ENCODE measurements around the gene PIP4K2C. TPM values are rescaled to one million over a fixed set of nuclear protein-coding genes. Genes with fewer than 3 reads are reported as not detected.
A peak's percentile ranks its signal among the peaks of the same experiment; 100 is the strongest.

Gene PIP4K2C
- total RNA-seq, 3 donors from 2014 or later (not counting 1 experiment from before 2014, with no cell fraction given): 41.0 to 62.9 (median 52.0) TPM

DNA sequence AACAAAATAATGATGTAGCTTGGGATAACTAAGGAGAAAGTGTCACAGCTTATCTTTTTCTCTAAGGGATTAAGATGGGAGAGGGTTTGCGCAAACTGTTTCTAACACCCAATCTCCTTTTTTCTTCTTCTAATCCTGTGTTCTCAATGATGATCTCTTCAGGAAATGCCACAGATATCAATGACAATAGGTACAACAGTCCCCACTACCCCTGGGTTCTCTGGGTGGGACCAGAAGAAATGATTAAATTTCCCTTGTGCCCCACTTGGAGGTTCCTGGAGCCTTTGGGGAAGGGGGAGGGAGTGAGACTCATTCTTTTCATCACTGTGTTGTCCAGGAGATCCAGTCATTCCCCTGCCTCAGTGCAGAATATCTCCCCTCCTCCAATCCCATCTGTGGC, 8.6 kb upstream of the PIP4K2C start:
- ATAC-seq: no peak
- Mint-ChIP-seq H3K9me3 (no peaks in the 10 kb centered on the region), H3K36me3 (peaks cover 6% of the 10 kb centered on the region), H3K4me3 (no peak overlapping the region), H3K27me3 (ENCODE audit: low read depth in 2 of 2) (peaks cover 13 to 20% of the 10 kb centered on the region in 2 donors), H3K27ac (no peak overlapping the region), H3K4me1 (peaks cover 8 to 9% of the 10 kb centered on the region in 2 donors)
- H3K4me3 ChIP-seq (ENCODE audit: low read length): no peak overlapping the region
- no peaks in the 10 kb centered on the region for H3K36me3 ChIP-seq (ENCODE audit: control insufficient read depth, insufficient read depth, low read length)
- no peaks in the 10 kb centered on the region for H3K4me1 ChIP-seq (ENCODE audit: control insufficient read depth, insufficient read depth, low read length)
- DNase-seq: no peak
- intact Hi-C loops (cut with micrococcal nuclease): loop anchor here (2.0 kb wide), 2 partner anchors 50 to 110 kb away; partner anchors contain the start of gene B4GALNT1
- no peaks in the 10 kb centered on the region for H3K9me3 ChIP-seq (ENCODE audit: control insufficient read depth, insufficient read depth, low read length)
- WGBS (ENCODE audit: insufficient coverage): no CpG with 5 or more reads among the region's 1 CpG
- no peak overlapping the region for H3K27ac ChIP-seq (ENCODE audit: low read length)
- TF ChIP-seq, protein P1, sequence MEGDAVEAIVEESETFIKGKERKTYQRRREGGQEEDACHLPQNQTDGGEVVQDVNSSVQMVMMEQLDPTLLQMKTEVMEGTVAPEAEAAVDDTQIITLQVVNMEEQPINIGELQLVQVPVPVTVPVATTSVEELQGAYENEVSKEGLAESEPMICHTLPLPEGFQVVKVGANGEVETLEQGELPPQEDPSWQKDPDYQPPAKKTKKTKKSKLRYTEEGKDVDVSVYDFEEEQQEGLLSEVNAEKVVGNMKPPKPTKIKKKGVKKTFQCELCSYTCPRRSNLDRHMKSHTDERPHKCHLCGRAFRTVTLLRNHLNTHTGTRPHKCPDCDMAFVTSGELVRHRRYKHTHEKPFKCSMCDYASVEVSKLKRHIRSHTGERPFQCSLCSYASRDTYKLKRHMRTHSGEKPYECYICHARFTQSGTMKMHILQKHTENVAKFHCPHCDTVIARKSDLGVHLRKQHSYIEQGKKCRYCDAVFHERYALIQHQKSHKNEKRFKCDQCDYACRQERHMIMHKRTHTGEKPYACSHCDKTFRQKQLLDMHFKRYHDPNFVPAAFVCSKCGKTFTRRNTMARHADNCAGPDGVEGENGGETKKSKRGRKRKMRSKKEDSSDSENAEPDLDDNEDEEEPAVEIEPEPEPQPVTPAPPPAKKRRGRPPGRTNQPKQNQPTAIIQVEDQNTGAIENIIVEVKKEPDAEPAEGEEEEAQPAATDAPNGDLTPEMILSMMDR (IDR thresholded peaks at IDR 0.05): no peak
- H3K27me3 ChIP-seq (ENCODE audit: control insufficient read depth, insufficient read depth, low read length): no peaks in the 10 kb centered on the region

DNA sequence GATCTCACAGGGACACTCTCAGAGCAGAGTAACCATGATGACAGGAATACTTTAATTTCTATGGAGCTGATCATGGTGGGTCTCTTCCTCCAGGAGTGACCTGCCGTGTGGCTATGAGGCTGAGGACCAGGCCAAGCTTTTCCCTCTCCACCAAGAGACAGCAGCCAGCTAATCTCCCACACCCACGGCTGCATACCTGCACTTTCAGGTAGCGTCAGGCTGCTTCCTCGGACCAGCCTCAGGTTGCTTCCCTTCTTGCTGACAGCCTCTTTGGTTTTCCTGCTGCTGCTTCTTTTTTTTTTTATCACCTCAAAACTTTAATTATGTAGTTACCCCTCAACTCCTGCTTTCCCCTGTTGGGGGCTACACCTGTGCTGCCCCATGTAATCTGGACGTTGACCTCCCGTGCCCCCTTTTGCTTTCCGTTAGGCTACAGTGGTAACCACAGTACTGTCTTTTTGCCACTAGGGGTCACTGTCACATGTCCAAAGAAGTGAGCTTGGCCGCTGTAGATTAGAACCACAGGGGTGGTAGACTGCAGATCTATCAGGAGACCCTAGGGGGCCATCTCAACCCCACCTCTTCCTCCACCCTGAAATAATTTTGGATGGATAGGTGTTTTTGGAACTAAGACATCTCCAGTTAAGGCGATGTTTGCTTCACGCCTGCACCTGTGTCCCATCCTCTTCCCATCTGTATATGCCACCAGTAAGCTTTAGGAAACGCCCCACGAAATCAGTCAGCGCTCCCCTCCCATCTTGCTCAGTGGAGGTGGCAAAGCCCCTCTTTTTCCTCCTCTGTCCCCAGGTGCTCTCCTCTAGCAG, 7.8 kb upstream of the PIP4K2C start:
- Mint-ChIP-seq H3K4me3 (no peak overlapping the region), H3K4me1 (peaks cover 8 to 9% of the 10 kb centered on the region in 2 donors), H3K36me3 (peaks cover 6% of the 10 kb centered on the region), H3K27me3 (ENCODE audit: low read depth in 2 of 2) (peaks cover 13 to 20% of the 10 kb centered on the region in 2 donors), H3K9me3 (no peaks in the 10 kb centered on the region), H3K27ac (peak overlapping the region in 1 of 2 donors; percentile 24)
- 50% methylated on average over 13 of the region's 13 CpGs for WGBS (ENCODE audit: insufficient coverage)
- TF ChIP-seq, protein P1 (IDR thresholded peaks at IDR 0.05): peak; percentile 90
- H3K36me3 ChIP-seq (ENCODE audit: control insufficient read depth, insufficient read depth, low read length): no peaks in the 10 kb centered on the region
- H3K4me3 ChIP-seq (ENCODE audit: low read length): no peak overlapping the region
- intact Hi-C loops (cut with micrococcal nuclease): loop anchor here (1.0 to 2.0 kb wide), 4 partner anchors 38 to 322 kb away; partner anchors contain the start of gene B4GALNT1
- H3K27ac ChIP-seq (ENCODE audit: low read length): no peak overlapping the region
- DNase-seq (peak; percentile 45 to 90), ATAC-seq (peak; percentile 99 to 100 (median 100))
- peaks cover 2% of the 10 kb centered on the region for H3K27me3 ChIP-seq (ENCODE audit: control insufficient read depth, insufficient read depth, low read length)
- H3K9me3 ChIP-seq (ENCODE audit: control insufficient read depth, insufficient read depth, low read length): no peaks in the 10 kb centered on the region
- H3K4me1 ChIP-seq (ENCODE audit: control insufficient read depth, insufficient read depth, low read length): no peaks in the 10 kb centered on the region

DNA sequence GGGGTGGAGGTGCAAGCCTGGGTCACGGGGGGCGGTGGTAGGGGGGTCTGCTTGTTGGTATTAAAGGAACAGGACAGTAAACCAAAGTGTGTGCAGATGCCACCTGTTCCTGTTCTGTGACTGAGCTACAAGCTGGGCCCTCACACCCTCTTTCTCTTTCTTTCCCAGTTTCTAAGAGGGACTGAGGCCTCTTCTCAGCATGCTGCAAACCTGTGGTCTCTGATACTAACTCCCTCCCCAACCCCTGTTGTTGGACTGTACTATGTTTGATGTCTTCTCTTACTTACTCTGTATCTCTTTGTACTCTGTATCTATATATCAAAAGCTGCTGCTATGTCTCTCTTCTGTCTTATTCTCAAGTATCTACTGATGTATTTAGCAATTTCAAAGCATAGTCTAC, 6.9 kb upstream of the PIP4K2C start:
- peaks cover 6% of the 10 kb centered on the region for H3K36me3 Mint-ChIP-seq
- Histone ChIP-seq H3K4me3 (ENCODE audit: low read length) (no peak overlapping the region), H3K4me1 (ENCODE audit: control insufficient read depth, insufficient read depth, low read length) (no peaks in the 10 kb centered on the region), H3K27ac (ENCODE audit: low read length) (no peak overlapping the region), H3K9me3 (ENCODE audit: control insufficient read depth, insufficient read depth, low read length) (no peaks in the 10 kb centered on the region), H3K36me3 (ENCODE audit: control insufficient read depth, insufficient read depth, low read length) (no peaks in the 10 kb centered on the region), H3K27me3 (ENCODE audit: control insufficient read depth, insufficient read depth, low read length) (peaks cover 3% of the 10 kb centered on the region)
- no peak for DNase-seq
- TF ChIP-seq, protein P1 (IDR thresholded peaks at IDR 0.05): no peak
- no peaks in the 10 kb centered on the region for H3K9me3 Mint-ChIP-seq
- H3K27me3 Mint-ChIP-seq (ENCODE audit: low read depth in 2 of 2): peaks cover 13 to 20% of the 10 kb centered on the region in 2 donors
- intact Hi-C loops (cut with micrococcal nuclease): no loop called here
- 97% methylated on average over 2 of the region's 2 CpGs for WGBS (ENCODE audit: insufficient coverage)
- H3K27ac Mint-ChIP-seq: no peak overlapping the region
- ATAC-seq: no peak
- no peak overlapping the region for H3K4me3 Mint-ChIP-seq
- peaks cover 8 to 9% of the 10 kb centered on the region in 2 donors for H3K4me1 Mint-ChIP-seq
